ENCODE measurements around the gene MTARC1.

MTARC1 gene

GRCh38 chr1:220786337-220787068 is at the start of gene MTARC1:
TSS of gene MTARC1 (plus strand) at chr1:220786913. CDS start at chr1:220786945, 32 bp downstream.
- in situ Hi-C loops (cut with MboI; ENCODE audit: low sequenced_read_pairs) = no loop called here

GRCh38 chr1:220741349-220741748 is 45.4 kb upstream of the MTARC1 start:
- in situ Hi-C loops (cut with MboI; ENCODE audit: low sequenced_read_pairs) = no loop called here

- in situ Hi-C loops (cut with MboI; ENCODE audit: low sequenced_read_pairs) = no loop called here
These were observed 44.9 kb upstream of the MTARC1 start for GRCh38 chr1:220741825-220742224.

DNA sequence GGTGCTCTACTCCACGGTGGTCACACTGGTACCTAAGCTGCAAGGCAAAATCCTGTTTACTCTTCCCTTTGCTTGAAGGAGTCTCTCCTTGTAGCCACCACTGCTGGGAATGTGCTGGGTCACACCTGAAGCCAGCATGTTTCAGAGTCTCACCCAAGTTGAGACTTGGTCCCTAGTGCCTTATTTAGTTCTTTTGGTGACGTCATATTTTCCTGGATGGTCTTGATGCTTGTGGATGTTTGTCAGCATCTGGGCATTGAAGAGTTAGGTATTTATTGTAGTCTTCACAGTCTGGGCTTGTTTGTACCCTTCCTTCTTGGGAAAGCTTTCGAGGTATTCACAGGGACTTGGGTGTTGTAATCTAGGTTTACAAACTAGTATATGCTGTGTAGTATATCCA is 44.2 kb upstream of the MTARC1 start:
- in situ Hi-C loops (cut with MboI; ENCODE audit: low sequenced_read_pairs) = no loop called here

DNA sequence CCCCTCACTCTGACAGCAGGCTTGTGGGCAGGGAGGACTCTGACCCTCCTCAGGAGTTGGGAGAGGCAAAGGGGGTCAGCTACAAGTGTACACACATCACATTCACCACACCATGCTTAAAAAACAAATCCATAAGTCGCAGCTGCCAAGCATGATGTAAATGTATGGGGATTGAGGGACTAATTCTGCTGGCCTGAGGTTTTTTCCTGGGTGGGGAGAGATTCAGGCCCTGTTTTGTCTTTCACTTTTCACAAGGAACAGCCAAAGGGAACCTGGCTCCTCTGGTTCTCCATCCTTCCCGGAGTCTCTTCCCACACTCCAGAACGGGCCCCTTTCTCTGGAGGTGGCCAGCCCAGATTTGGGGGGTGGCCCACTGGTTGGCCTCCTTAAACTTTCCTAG is 39.9 kb upstream of the MTARC1 start:
- in situ Hi-C loops (cut with MboI; ENCODE audit: low sequenced_read_pairs) = no loop called here

DNA sequence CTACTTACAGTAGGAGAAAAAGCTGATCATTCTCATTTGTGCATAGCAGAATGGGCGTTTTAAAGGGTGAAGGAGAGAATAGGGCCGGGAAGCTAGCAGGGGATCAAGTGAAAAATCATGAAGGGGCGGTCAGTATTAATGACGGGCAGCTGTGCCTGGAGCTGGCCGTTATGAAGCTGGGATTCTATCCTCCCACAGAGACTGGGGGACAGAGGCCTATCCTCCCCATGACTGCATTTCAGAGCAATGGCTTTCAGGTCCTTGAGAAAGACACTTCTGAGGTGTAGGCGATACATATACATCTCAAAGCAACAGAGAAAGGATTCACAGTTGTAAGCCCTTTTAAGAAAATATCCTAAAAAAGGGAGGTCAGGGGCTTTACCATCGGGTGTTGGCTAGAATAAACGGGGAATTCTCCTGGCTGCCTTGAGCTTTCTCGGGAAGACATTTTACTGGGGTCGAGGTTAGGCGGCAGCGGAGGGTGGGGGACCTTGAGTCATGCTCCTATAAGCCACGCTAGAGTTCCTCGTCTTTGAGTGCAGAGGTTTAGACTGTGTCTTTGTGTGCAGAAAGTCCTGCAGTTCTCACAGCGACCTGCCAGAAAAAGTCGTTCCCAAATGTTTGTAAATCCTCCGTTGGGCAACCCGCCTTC is 39.1 kb upstream of the MTARC1 start:
- in situ Hi-C loops (cut with MboI; ENCODE audit: low sequenced_read_pairs) = no loop called here

DNA sequence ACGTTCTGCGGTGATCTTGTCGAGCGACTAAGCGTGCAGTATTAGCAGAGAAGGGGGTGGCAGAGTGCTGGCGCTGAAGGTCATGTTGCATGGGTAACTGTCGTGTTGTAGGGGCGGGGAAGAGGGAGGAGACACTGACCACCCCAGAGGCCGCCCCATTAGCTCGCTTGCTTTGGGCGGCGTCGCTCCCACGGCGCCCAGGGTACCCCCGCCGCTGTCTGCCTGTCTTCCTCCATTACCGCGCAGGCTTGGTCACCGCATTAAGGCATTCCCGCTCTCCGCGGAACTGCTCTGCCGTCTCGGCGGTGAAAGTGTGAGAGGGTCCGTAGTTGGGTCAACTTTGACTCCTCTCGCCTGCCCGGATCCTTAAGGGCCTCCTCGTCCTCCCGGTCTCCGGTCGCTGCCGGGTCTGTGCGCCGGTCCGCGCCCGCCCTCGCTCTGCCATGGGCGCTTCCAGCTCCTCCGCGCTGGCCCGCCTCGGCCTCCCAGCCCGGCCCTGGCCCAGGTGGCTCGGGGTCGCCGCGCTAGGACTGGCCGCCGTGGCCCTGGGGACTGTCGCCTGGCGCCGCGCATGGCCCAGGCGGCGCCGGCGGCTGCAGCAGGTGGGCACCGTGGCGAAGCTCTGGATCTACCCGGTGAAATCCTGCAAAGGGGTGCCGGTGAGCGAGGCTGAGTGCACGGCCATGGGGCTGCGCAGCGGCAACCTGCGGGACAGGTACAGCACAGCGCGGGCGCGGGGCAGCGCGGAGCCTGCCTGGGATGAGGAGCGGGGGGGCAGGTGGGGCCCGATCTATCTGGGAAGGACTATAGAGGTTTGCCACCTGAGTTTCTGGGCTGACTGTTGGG is 38.4 kb upstream of the MTARC1 start, which contains the start of gene MTARC2:
TSS of gene MTARC2 (plus strand) at position 234 of the 846 bp plus-strand sequence. CDS start at position 444, 210 bp downstream.
- in situ Hi-C loops (cut with MboI; ENCODE audit: low sequenced_read_pairs) = no loop called here

- in situ Hi-C loops (cut with MboI; ENCODE audit: low sequenced_read_pairs) = no loop called here
These were observed 37.8 kb upstream of the MTARC1 start for GRCh38 chr1:220748936-220749335.

DNA sequence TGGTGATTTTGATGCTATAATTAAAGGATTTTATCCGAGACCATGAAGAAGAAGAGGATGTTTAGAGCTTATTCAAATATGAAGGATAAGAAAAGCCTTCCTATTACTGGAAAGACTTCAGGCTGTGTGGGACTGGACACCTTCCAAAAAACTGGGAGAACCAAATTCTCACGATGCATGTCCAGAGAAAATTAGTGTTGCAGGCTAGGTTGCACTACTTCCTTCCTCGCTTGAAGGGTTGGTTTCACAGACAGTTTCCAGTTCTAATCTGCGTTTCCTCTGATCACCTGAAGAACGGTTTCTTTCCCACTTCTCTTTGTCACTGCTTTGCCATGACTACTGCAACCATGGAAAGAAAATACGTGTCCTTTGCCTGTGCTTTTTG is 36.6 kb upstream of the MTARC1 start:
- in situ Hi-C loops (cut with MboI; ENCODE audit: low sequenced_read_pairs) = no loop called here

DNA sequence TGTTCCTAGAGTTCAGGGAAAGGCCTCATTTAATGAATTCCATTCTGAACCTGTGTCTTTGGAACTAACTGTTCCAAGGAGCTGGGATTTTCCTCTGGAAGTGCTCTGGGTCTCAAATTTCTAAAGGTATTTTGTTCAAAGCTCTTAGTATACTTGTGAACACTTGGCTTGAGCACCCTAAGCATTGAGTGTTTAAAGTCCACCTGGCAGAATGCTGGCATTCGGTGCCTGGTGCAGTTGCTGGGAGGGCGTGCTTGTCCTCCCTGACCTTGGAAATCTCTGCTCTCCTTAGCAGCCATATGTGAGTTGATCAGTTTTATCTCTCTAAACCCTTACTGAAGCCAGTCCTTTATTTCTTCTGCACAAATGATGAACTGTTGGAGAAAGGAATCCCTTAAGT is 35.6 kb upstream of the MTARC1 start:
- in situ Hi-C loops (cut with MboI; ENCODE audit: low sequenced_read_pairs) = no loop called here

DNA sequence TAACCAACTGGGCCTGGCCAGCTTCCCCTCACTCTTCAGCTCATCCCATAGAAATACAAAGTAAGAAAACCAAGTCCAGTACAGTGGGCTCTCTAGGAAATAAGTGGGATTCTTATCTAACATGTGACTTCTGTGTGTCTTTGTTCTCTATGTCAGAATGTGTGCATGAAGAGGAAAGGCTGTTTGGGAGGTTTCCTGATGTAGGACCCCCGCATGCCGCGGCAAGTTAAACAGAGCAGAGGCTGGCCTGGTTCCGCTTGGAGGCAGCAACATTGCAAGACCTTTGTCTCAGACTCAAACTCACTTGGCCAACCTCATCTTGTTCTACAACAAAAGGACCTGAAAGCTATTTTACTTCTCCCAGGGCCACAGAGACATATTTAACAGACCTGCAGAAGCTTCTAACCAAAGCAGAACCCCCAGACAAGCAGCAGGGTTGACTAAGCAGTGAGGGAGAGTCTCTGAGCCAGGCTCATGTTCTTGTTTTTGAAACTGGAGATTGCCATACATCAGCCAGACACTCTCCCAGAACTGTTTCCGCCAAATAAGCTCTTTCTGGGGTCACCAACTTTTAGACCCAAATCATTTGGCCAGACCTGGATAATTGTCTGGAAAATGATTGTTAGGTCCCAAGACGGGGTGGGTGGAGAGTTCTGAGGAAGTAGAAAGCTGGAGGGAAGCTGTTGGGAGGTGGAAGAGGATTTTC is 32.3 kb upstream of the MTARC1 start:
- in situ Hi-C loops (cut with MboI; ENCODE audit: low sequenced_read_pairs) = no loop called here

DNA sequence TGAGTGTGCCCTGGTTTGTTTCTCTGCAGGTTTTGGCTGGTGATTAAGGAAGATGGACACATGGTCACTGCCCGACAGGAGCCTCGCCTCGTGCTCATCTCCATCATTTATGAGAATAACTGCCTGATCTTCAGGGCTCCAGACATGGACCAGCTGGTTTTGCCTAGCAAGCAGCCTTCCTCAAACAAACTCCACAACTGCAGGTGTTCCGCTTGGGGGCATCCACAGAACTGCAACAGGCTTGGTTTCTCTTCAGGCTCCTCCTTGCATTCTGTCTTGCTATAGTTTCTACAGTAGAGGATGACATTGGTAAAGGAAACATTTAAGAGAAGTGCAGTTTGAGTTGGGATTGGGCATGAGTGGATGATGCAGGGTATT is 31.8 kb upstream of the MTARC1 start:
- in situ Hi-C loops (cut with MboI; ENCODE audit: low sequenced_read_pairs) = no loop called here

GRCh38 chr1:220755309-220755708 is 31.4 kb upstream of the MTARC1 start:
- in situ Hi-C loops (cut with MboI; ENCODE audit: low sequenced_read_pairs) = no loop called here

- in situ Hi-C loops (cut with MboI; ENCODE audit: low sequenced_read_pairs) = no loop called here
These were observed 29.3 kb upstream of the MTARC1 start for GRCh38 chr1:220757441-220757840.

DNA sequence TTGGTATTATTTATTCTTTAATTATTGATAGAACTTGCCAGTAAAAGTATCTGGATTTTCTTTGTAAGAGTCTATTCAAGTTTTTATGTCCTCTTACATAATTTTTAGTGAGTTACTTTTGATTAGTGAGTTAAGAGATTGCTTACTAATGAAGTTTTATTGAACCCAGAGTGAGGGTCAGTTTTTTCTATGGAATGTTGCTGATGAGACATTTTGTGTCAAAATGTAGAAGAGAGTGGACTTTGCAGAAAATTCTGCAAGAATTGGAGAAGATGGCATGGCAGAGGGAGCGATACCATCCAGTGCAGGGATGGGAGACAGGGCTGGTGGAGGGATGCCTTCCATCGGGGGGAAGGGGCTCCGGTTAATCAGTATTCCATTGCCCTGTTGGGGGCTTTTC is 27.6 kb upstream of the MTARC1 start:
- in situ Hi-C loops (cut with MboI; ENCODE audit: low sequenced_read_pairs) = no loop called here

- in situ Hi-C loops (cut with MboI; ENCODE audit: low sequenced_read_pairs) = no loop called here
These were observed 24.9 kb upstream of the MTARC1 start for GRCh38 chr1:220761688-220762427.

- in situ Hi-C loops (cut with MboI; ENCODE audit: low sequenced_read_pairs) = no loop called here
These were observed 22.0 kb upstream of the MTARC1 start for GRCh38 chr1:220764757-220765156.

DNA sequence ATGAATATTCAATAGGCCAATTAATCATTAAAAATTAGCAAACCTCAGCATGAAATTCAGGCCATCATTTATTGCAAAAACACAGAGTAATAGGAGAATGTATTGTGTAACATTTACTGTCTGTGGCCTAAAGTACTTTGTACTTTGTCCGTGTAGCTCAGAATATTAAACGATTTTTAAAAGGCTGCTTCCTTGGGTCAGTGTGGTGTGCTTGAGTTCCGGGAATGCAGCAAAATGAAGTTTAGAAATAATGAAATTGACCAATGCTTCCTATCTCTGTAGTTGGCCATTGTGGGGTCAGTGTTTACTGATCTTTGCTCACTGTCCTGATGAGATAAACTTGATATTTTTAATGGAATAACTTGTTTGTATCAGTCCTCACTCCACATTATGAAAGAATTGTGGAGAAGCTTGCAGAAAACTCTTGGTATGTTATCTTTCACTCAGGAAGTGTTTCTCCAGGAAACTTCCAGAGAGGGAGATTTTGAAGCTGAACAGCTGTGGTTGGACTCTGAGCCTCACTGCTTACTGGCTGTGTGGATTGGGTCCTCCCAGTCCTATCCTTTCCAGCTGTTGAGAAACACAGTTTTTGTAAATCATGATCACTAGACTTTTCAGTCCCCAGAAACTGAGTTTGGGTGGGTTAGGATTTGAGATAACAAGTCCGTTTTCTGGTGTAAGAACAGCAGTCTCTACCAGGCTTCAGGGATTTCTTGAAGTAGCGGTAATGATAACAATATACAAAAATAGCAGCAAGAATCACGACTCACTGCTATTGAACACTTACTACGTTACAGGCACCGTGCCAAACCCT is 19.2 kb upstream of the MTARC1 start:
- in situ Hi-C loops (cut with MboI; ENCODE audit: low sequenced_read_pairs) = no loop called here

GRCh38 chr1:220768126-220768601 is 18.5 kb upstream of the MTARC1 start:
- in situ Hi-C loops (cut with MboI; ENCODE audit: low sequenced_read_pairs) = no loop called here
